HCT116 (cell line): Measurements from ENCODE around the gene ZCCHC9. TPM values are rescaled to one million over a fixed set of nuclear protein-coding genes. Genes with fewer than 3 reads are reported as not detected.

Experiments used
- ATAC-seq: fragments of 200-7000 bp; cut with Tn5 transposase; 2 replicates; pipeline ENCODE4 v1.9.1; 2020; ENCODE audit warnings: mild to moderate bottlenecking, moderate library complexity
- BruUV-seq: library from RNA; stranded (reverse); fragments of 400-500 nt; replicated peaks from 2 replicates; lab custom pipeline; 2021; lab: Mats Ljungman, UMichigan
- CTCF ChIA-PET: fragments of 300-600 bp; sonication (Branson Sonifier 250); formaldehyde crosslinking; loops from one replicate; lab custom pipeline; 2021; ENCODE audit warnings: antibody characterized with exemption; lab: Charles Lee
- POLR2A ChIA-PET: fragments of 300-600, 350-600 bp; sonication (Branson Sonifier 250); formaldehyde crosslinking; loops from one replicate; lab custom pipeline; 2021; ENCODE audit warnings: antibody characterized with exemption; lab: Charles Lee
- RAD21 ChIA-PET, 2 experiments: fragments of 300-600 bp; sonication (Branson Sonifier 250); formaldehyde crosslinking; loops; one replicate each; lab custom pipeline; 2023; ENCODE audit warnings: low total read pairs in 2 of 2; ENCODE audit not compliant: uncharacterized antibody in 2 of 2, unreplicated experiment in 2 of 2, low non-redundant PET in 1 of 2; lab: Charles Lee
- DNase-seq: peaks from one replicate; pipeline ENCODE4 v3.0.0-alpha.2; 2010; ENCODE audit warnings: low read depth, low spot score
- H2AFZ ChIP-seq: fragments of 200-600 bp; shearing (Covaris generic), sonication (generic); 2 replicates; pipeline ENCODE4 v1.6.1; 2017; ENCODE audit warnings: low read depth, mixed run types, mixed read lengths, antibody characterized with exemption, low read length; ENCODE audit not compliant: poor library complexity, severe bottlenecking
- H3K27ac ChIP-seq: 2 replicates; pipeline ENCODE4 v1.5.1; 2012; ENCODE audit warnings: low read depth, low read length
- H3K27me3 ChIP-seq: fragments of 200-600 bp; sonication (generic); 2 replicates; pipeline ENCODE4 v1.6.1; 2016; ENCODE audit warnings: mixed run types, low read length, mixed read lengths; ENCODE audit not compliant: insufficient read depth
- H3K36me3 ChIP-seq, 2 experiments: fragments of 200-500 bp in 1 of 2; fragments of 200-600 bp in 1 of 2; sonication (Bioruptor generic) in 1 of 2; sonication (generic) in 1 of 2; 2 replicates each; pipeline versions ENCODE4 v1.5.1 to v1.6.1; 2014 to 2016; ENCODE audit warnings: low read length in 2 of 2, inconsistent platforms in 1 of 2, mixed read lengths in 1 of 2, mixed run types in 1 of 2; ENCODE audit not compliant: insufficient read depth in 2 of 2, control insufficient read depth in 1 of 2
- H3K4me1 ChIP-seq, 2 experiments: fragments of 200-600 bp in 1 of 2; sonication (generic) in 1 of 2; 2 replicates each; pipeline versions ENCODE4 v1.5.1 to v1.6.1; 2012 to 2017; ENCODE audit warnings: low read length in 2 of 2, inconsistent platforms in 1 of 2, mild to moderate bottlenecking in 1 of 2, mixed read lengths in 1 of 2, mixed run types in 1 of 2, moderate library complexity in 1 of 2; ENCODE audit not compliant: insufficient read depth in 2 of 2, control insufficient read depth in 1 of 2
- H3K4me2 ChIP-seq: fragments of 200-600 bp; sonication (generic); 2 replicates; pipeline ENCODE4 v1.6.1; 2017; ENCODE audit warnings: mixed run types, low read length, mixed read lengths
- H3K4me3 ChIP-seq, 2 experiments: fragments of 200-600 bp in 1 of 2; sonication (generic) in 1 of 2; replicated peaks in 1 of 2; 2 replicates each; pipeline ENCODE4 v1.5.1; 2011 to 2016; ENCODE audit warnings: low read length in 2 of 2, control low read depth in 1 of 2, low read depth in 1 of 2, mild to moderate bottlenecking in 1 of 2, mixed read lengths in 1 of 2, mixed run types in 1 of 2
- H3K79me2 ChIP-seq: fragments of 200-600 bp; sonication (generic); 2 replicates; pipeline ENCODE4 v1.6.1; 2017; ENCODE audit warnings: mild to moderate bottlenecking, mixed run types, low read length, moderate library complexity, mixed read lengths; ENCODE audit not compliant: insufficient read depth
- H3K9ac ChIP-seq: fragments of 200-600 bp; sonication (generic); 2 replicates; pipeline ENCODE4 v1.6.1; 2016; ENCODE audit warnings: low read length, mixed read lengths
- H3K9me2 ChIP-seq: fragments of 200-600 bp; sonication (generic), shearing (Covaris generic); 2 replicates; pipeline ENCODE4 v1.6.1; 2017; ENCODE audit warnings: mixed run types, mild to moderate bottlenecking, moderate library complexity; ENCODE audit not compliant: insufficient read depth
- H3K9me3 ChIP-seq, 2 experiments: fragments of 200-500 bp in 1 of 2; fragments of 200-600 bp in 1 of 2; sonication (Bioruptor generic) in 1 of 2; sonication (generic) in 1 of 2; 2 replicates each; pipeline ENCODE4 v1.6.1; 2014 to 2017; ENCODE audit warnings: low read length in 2 of 2, mixed read lengths in 2 of 2, inconsistent platforms in 1 of 2, low read depth in 1 of 2, mild to moderate bottlenecking in 1 of 2, mixed run types in 1 of 2, moderate library complexity in 1 of 2; ENCODE audit not compliant: control insufficient read depth in 1 of 2, insufficient read depth in 1 of 2
- H4K20me1 ChIP-seq: fragments of 200-600 bp; sonication (generic), shearing (Covaris generic); 2 replicates; pipeline ENCODE4 v1.6.1; 2017; ENCODE audit warnings: mixed run types, mild to moderate bottlenecking, moderate library complexity; ENCODE audit not compliant: insufficient read depth
- ATF3 ChIP-seq: IDR thresholded peaks from 2 replicates; pipeline ENCODE4 v1.6.1; 2012
- CEBPB ChIP-seq: IDR thresholded peaks from 2 replicates; pipeline ENCODE4 v1.6.1; 2012; ENCODE audit warnings: low read depth
- CTCF ChIP-seq, 3 experiments: fragments of 200-600 bp in 1 of 3; sonication (generic) in 1 of 3; IDR thresholded peaks in 2 of 3; conservative IDR thresholded peaks in 1 of 3; 2 replicates each; pipeline ENCODE4 v1.5.1; 2012 to 2017; ENCODE audit warnings: low read depth in 2 of 3, low read length in 2 of 3, antibody characterized with exemption in 1 of 3, borderline replicate concordance in 1 of 3, control low read depth in 1 of 3, mild to moderate bottlenecking in 1 of 3, mixed read lengths in 1 of 3, mixed run types in 1 of 3, moderate library complexity in 1 of 3; ENCODE audit not compliant: insufficient read depth in 1 of 3
- EGR1 ChIP-seq: IDR thresholded peaks from 2 replicates; pipeline ENCODE4 v1.6.1; 2012; ENCODE audit warnings: low read depth
- EZH2 ChIP-seq: fragments of 200-600 bp; sonication (generic); IDR thresholded peaks from 2 replicates; pipeline ENCODE4 v1.6.1; 2017; ENCODE audit warnings: antibody characterized with exemption, mixed run types
- EZH2phosphoT487 ChIP-seq: fragments of 200-600 bp; IDR thresholded peaks from 2 replicates; pipeline ENCODE4 v1.6.1; 2018; ENCODE audit warnings: antibody characterized with exemption, borderline replicate concordance
- FOSL1 ChIP-seq: IDR thresholded peaks from 2 replicates; pipeline ENCODE4 v1.6.1; 2012; ENCODE audit warnings: low read depth
- JUND ChIP-seq: IDR thresholded peaks from 2 replicates; pipeline ENCODE4 v1.6.1; 2012
- MAX ChIP-seq: IDR thresholded peaks from 2 replicates; pipeline ENCODE4 v1.6.1; 2012
- POLR2AphosphoS5 ChIP-seq: IDR thresholded peaks from 2 replicates; pipeline ENCODE4 v1.6.1; 2011; ENCODE audit warnings: mild to moderate bottlenecking, low read depth, low read length, moderate library complexity
- RAD21 ChIP-seq: IDR thresholded peaks from 2 replicates; pipeline ENCODE4 v1.6.1; 2012; ENCODE audit warnings: low read depth, mild to moderate bottlenecking
- REST ChIP-seq: IDR thresholded peaks from 2 replicates; pipeline ENCODE4 v1.6.1; 2012; ENCODE audit warnings: low read depth
- SRF ChIP-seq: IDR thresholded peaks from 2 replicates; pipeline ENCODE4 v1.6.1; 2012; ENCODE audit warnings: low read depth
- TCF7L2 ChIP-seq: IDR thresholded peaks from 2 replicates; pipeline ENCODE4 v1.7.0; 2011; ENCODE audit warnings: borderline replicate concordance, inconsistent platforms; ENCODE audit not compliant: insufficient read depth, insufficient read length; ENCODE audit errors: extremely low read depth
- YY1 ChIP-seq: IDR thresholded peaks from 2 replicates; pipeline ENCODE4 v1.6.1; 2011; ENCODE audit warnings: low read length, low read depth, moderate library complexity, mild to moderate bottlenecking; ENCODE audit not compliant: insufficient replicate concordance; ENCODE audit errors: extremely low read depth
- ZBTB33 ChIP-seq: IDR thresholded peaks from 2 replicates; pipeline ENCODE4 v1.6.1; 2011; ENCODE audit warnings: mild to moderate bottlenecking, low read length, moderate library complexity; ENCODE audit not compliant: insufficient replicate concordance; ENCODE audit errors: extremely low read depth
- intact Hi-C: fragments of 100-400 bp; cut with micrococcal nuclease; formaldehyde crosslinking; loops from 2 replicates; pipeline ENCODE4 v1.10.0; 2022
- total RNA-seq: library from RNA; stranded (reverse); gene quantifications from one replicate; pipeline ENCODE4 v1.2.1, GENCODE V29; 2021; ENCODE audit not compliant: unreplicated experiment

Gene ZCCHC9
- total RNA-seq, 1 experiment from 2014 or later, result 33.7 TPM

GRCh38 chr5:81297531-81297930 lies 3.9 kb upstream of the ZCCHC9 start (continued):
- TF ChIP-seq REST (no peak), FOSL1 (no peak), EGR1 (no peak), SRF (no peak), CTCF (IDR thresholded peaks at IDR 0.05 in 2 of 3, conservative IDR thresholded peaks at IDR 0.05 in 1 of 3; ENCODE audit: borderline replicate concordance in 1 of 3, insufficient read depth in 1 of 3, low read depth in 2 of 3, low read length in 2 of 3) (no peak), TCF7L2 (no peak)

GRCh38 chr5:81300921-81301270 lies 491 bp upstream of the ZCCHC9 start:
- H2AFZ ChIP-seq, result peak overlapping the region; percentile 50
- POLR2A ChIA-PET, result no interaction called here
- intact Hi-C loops, result loop anchor here (5.0 kb wide), 1 partner anchor 866 kb away; no protein-coding TSS in a partner anchor

More at GRCh38 chr5:81300921-81301270, 491 bp upstream of the ZCCHC9 start:
- TF ChIP-seq JUND (no peak), POLR2AphosphoS5 (no peak), YY1 (no peak), ZBTB33 (no peak), EZH2 (no peak), SRF (no peak), ATF3 (no peak), TCF7L2 (no peak), EZH2phosphoT487 (no peak), RAD21 (no peak), CEBPB (no peak), MAX (no peak), EGR1 (no peak)
- Histone ChIP-seq H3K9me3 (no peaks in the 10 kb centered on the region), H3K36me3 (peaks cover 5 to 7% of the 10 kb centered on the region in 2 experiments; a peak in 2 of 4 replicates), H3K27me3 (no peaks in the 10 kb centered on the region), H3K79me2 (peaks cover 46% of the 10 kb centered on the region), H3K9ac (peak overlapping the region; percentile 90), H3K9me2 (no peaks in the 10 kb centered on the region), H3K4me2 (peak overlapping the region; percentile 81), H3K27ac (peak overlapping the region; percentile 77), H3K4me3 (peak overlapping the region; percentile 82 to 90), H3K4me1 (peaks cover 7 to 22% of the 10 kb centered on the region in 2 experiments; a peak in 2 of 4 replicates), H4K20me1 (no peaks in the 10 kb centered on the region)
- RAD21 ChIA-PET, result no interaction called here
- TSS peak; percentile 80 for BruUV-seq
- ATAC-seq (no peak), DNase-seq (no peak)
- CTCF ChIA-PET, result interaction anchor here (0.9 kb wide), 1 partner anchor 17 kb away, joined by 3 read pairs; no protein-coding TSS in a partner anchor
